WTC11 (cell line): Measurements from ENCODE around the gene ROBO4. TPM values are rescaled to one million over a fixed set of nuclear protein-coding genes. Genes with fewer than 3 reads are reported as not detected.
A peak's percentile ranks its signal among the peaks of the same experiment; 100 is the strongest.

ENCODE experiments used
- ATAC-seq: fragments of 200-7000 bp; cut with Tn5 transposase; 2 replicates; pipeline ENCODE4 v1.10.0; 2021; ENCODE audit warnings: mild to moderate bottlenecking, moderate library complexity
- CTCF ChIA-PET: fragments of 300-600 bp; sonication (Branson Sonifier 250); formaldehyde crosslinking; loops from one replicate; lab custom pipeline; 2021; ENCODE audit warnings: antibody characterized with exemption; lab: Charles Lee
- POLR2A ChIA-PET: fragments of 350-600 bp; sonication (Branson Sonifier 250); formaldehyde crosslinking; loops from one replicate; lab custom pipeline; 2021; ENCODE audit warnings: antibody characterized with exemption; lab: Charles Lee
- DNase-seq: peaks from one replicate; pipeline ENCODE4 v3.0.0; 2021; ENCODE audit warnings: low spot score
- H3K27ac Mint-ChIP-seq: 2 replicates; pipeline ENCODE4 v1.8.0; 2021; ENCODE audit warnings: mixed read lengths
- H3K27me3 Mint-ChIP-seq: 2 replicates; pipeline ENCODE4 v1.8.0; 2021; ENCODE audit warnings: low read depth, mild to moderate bottlenecking, moderate library complexity, mixed read lengths
- H3K36me3 Mint-ChIP-seq: 2 replicates; pipeline ENCODE4 v1.8.0; 2021; ENCODE audit warnings: mixed read lengths
- H3K4me1 Mint-ChIP-seq: 2 replicates; pipeline ENCODE4 v1.8.0; 2022; ENCODE audit warnings: mixed read lengths
- H3K4me3 Mint-ChIP-seq: 2 replicates; pipeline ENCODE4 v1.8.0; 2021; ENCODE audit warnings: mild to moderate bottlenecking, moderate library complexity, mixed read lengths
- H3K9me3 Mint-ChIP-seq: 2 replicates; pipeline ENCODE4 v1.8.0; 2021; ENCODE audit warnings: mixed read lengths
- FOXP1 ChIP-seq: sonication (generic); formaldehyde crosslinking; IDR thresholded peaks from 2 replicates; pipeline ENCODE4 v1.8.0; 2022; ENCODE audit warnings: missing genetic modification reagents, mild to moderate bottlenecking, moderate library complexity, borderline replicate concordance
- IRF2 ChIP-seq: sonication (generic); formaldehyde crosslinking; IDR thresholded peaks from 2 replicates; pipeline ENCODE4 v1.8.0; 2022; ENCODE audit warnings: low read depth, missing genetic modification reagents, borderline replicate concordance
- NFE2L1 ChIP-seq: sonication (generic); formaldehyde crosslinking; IDR thresholded peaks from 2 replicates; pipeline ENCODE4 v1.8.1; 2023; ENCODE audit warnings: missing genetic modification reagents
- RELA ChIP-seq: sonication (generic); formaldehyde crosslinking; IDR thresholded peaks from 2 replicates; pipeline ENCODE4 v1.8.1; 2022; ENCODE audit warnings: missing genetic modification reagents, mild to moderate bottlenecking, borderline replicate concordance
- SMAD4 ChIP-seq: sonication (generic); formaldehyde crosslinking; IDR thresholded peaks from 2 replicates; pipeline ENCODE4 v1.8.0; 2022; ENCODE audit warnings: mild to moderate bottlenecking, missing genetic modification reagents
- SOX15 ChIP-seq: fragments of 250-450 bp; sonication (Bioruptor Pico); IDR thresholded peaks from 2 replicates; pipeline ENCODE4 v1.9.0; 2021; ENCODE audit warnings: mild to moderate bottlenecking
- TP53 ChIP-seq: sonication (generic); formaldehyde crosslinking; IDR thresholded peaks from 2 replicates; pipeline ENCODE4 v1.8.1; 2023; ENCODE audit warnings: mild to moderate bottlenecking, missing genetic modification reagents
- ZNF138 ChIP-seq: sonication (generic); formaldehyde crosslinking; conservative IDR thresholded peaks from 2 replicates; pipeline ENCODE4 v1.8.1; 2022; ENCODE audit warnings: mild to moderate bottlenecking, moderate library complexity, missing genetic modification reagents
- ZNF317 ChIP-seq: sonication (generic); formaldehyde crosslinking; IDR thresholded peaks from 2 replicates; pipeline ENCODE4 v1.8.1; 2023; ENCODE audit warnings: low read depth, mild to moderate bottlenecking, moderate library complexity, missing genetic modification reagents, borderline replicate concordance
- ZNF396 ChIP-seq: fragments of 250-450 bp; sonication (Bioruptor Pico); IDR thresholded peaks from 2 replicates; pipeline ENCODE4 v1.8.0; 2021; ENCODE audit warnings: mild to moderate bottlenecking, moderate library complexity, borderline replicate concordance
- ZNF423 ChIP-seq: fragments of 250-450 bp; sonication (Bioruptor Pico); IDR thresholded peaks from 2 replicates; pipeline ENCODE4 v2.1.2; 2022; ENCODE audit warnings: mild to moderate bottlenecking, moderate library complexity
- ZNF512 ChIP-seq: sonication (generic); formaldehyde crosslinking; IDR thresholded peaks from 2 replicates; pipeline ENCODE4 v1.8.1; 2022; ENCODE audit warnings: missing genetic modification reagents, borderline replicate concordance
- total RNA-seq: library from RNA; stranded (reverse); gene quantifications from 3 replicates; pipeline ENCODE4 v1.2.3, GENCODE V29; 2021
- TF ChIP-seq, protein P1 (sequence below): sonication (generic); formaldehyde crosslinking; IDR thresholded peaks from 2 replicates; pipeline ENCODE4 v1.8.1; 2022; ENCODE audit warnings: mild to moderate bottlenecking, moderate library complexity, missing genetic modification reagents
- TF ChIP-seq, protein P2 (sequence below): fragments of 250-450 bp; sonication (Bioruptor Pico); IDR thresholded peaks from 2 replicates; pipeline ENCODE4 v1.9.0; 2021; ENCODE audit warnings: mild to moderate bottlenecking, borderline replicate concordance
- TF ChIP-seq, protein P3 (sequence below): sonication (generic); formaldehyde crosslinking; conservative IDR thresholded peaks from 2 replicates; pipeline ENCODE4 v1.8.1; 2022; ENCODE audit warnings: mild to moderate bottlenecking, missing genetic modification reagents
- TF ChIP-seq, protein P4 (sequence below): fragments of 250-450 bp; sonication (Bioruptor Pico); IDR thresholded peaks from 2 replicates; pipeline ENCODE4 v2.1.2; 2022; ENCODE audit warnings: mild to moderate bottlenecking, moderate library complexity
- TF ChIP-seq, protein P5 (sequence below): fragments of 200-600 bp; IDR thresholded peaks from 2 replicates; pipeline ENCODE4 v1.8.0; 2022; ENCODE audit warnings: antibody characterized with exemption
- TF ChIP-seq, protein P6 (sequence below): fragments of 250-450 bp; sonication (Bioruptor Pico); conservative IDR thresholded peaks from 2 replicates; pipeline ENCODE4 v1.9.0; 2021; ENCODE audit warnings: mild to moderate bottlenecking
- TF ChIP-seq, protein P7 (sequence below): sonication (generic); formaldehyde crosslinking; IDR thresholded peaks from 2 replicates; pipeline ENCODE4 v1.8.0; 2022; ENCODE audit warnings: mild to moderate bottlenecking, missing genetic modification reagents

Gene ROBO4
- total RNA-seq, 1 experiment from 2014 or later: 0.13 TPM

DNA sequence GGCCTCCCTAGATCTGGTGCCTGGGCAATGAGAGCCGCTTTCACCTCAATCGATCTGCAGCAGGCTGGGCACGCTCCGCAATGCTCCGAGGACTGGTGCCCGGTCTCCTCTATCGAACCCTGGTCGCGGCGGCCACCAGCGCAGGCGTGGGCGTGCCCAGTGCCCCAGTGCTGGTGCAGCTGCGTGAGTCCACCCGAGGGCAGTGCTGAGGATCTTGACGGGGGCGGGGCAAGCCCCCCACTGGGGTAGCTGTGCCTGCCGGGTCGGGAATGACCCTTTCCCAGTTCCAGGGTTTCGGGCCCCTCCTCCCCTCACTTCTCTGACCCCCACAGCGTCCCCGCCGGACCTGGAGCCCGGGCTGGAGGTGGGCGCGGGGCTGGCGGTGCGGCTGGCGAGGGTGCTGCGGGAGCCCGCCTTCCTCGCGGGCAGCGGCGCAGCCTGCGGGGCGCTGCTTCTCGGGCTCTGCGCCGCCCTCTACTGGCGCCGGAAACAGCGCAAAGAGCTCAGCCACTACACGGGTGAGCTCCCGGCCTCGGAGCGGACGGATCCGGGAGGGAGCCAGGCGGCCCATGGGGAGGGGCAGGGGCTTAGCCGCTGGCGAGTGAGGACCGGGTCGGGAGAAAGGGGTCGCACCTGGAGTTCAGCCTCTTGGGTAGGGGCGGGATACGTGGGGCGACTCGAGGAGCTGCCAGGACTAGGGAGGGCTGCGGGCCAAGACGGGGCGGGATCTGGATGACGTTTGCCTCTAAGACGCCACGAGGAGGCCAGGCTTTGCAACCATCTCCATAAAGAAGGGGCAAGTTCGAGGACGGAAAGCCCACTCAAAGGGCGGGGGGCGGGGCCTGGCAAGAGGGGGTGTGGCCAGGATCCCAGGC, 21.5 kb downstream of the ROBO4 start (continued):
- TF ChIP-seq, protein P1, sequence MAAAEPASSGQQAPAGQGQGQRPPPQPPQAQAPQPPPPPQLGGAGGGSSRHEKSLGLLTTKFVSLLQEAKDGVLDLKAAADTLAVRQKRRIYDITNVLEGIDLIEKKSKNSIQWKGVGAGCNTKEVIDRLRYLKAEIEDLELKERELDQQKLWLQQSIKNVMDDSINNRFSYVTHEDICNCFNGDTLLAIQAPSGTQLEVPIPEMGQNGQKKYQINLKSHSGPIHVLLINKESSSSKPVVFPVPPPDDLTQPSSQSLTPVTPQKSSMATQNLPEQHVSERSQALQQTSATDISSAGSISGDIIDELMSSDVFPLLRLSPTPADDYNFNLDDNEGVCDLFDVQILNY (CRISPR knock-in tag): peak; percentile 74
- TF ChIP-seq, protein P2, sequence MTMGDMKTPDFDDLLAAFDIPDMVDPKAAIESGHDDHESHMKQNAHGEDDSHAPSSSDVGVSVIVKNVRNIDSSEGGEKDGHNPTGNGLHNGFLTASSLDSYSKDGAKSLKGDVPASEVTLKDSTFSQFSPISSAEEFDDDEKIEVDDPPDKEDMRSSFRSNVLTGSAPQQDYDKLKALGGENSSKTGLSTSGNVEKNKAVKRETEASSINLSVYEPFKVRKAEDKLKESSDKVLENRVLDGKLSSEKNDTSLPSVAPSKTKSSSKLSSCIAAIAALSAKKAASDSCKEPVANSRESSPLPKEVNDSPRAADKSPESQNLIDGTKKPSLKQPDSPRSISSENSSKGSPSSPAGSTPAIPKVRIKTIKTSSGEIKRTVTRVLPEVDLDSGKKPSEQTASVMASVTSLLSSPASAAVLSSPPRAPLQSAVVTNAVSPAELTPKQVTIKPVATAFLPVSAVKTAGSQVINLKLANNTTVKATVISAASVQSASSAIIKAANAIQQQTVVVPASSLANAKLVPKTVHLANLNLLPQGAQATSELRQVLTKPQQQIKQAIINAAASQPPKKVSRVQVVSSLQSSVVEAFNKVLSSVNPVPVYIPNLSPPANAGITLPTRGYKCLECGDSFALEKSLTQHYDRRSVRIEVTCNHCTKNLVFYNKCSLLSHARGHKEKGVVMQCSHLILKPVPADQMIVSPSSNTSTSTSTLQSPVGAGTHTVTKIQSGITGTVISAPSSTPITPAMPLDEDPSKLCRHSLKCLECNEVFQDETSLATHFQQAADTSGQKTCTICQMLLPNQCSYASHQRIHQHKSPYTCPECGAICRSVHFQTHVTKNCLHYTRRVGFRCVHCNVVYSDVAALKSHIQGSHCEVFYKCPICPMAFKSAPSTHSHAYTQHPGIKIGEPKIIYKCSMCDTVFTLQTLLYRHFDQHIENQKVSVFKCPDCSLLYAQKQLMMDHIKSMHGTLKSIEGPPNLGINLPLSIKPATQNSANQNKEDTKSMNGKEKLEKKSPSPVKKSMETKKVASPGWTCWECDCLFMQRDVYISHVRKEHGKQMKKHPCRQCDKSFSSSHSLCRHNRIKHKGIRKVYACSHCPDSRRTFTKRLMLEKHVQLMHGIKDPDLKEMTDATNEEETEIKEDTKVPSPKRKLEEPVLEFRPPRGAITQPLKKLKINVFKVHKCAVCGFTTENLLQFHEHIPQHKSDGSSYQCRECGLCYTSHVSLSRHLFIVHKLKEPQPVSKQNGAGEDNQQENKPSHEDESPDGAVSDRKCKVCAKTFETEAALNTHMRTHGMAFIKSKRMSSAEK (CRISPR knock-in tag): no peak
- TF ChIP-seq, protein P3, sequence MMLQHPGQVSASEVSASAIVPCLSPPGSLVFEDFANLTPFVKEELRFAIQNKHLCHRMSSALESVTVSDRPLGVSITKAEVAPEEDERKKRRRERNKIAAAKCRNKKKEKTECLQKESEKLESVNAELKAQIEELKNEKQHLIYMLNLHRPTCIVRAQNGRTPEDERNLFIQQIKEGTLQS: no peak
- TF ChIP-seq SMAD4 (CRISPR knock-in tag) (no peak), ZNF423 (CRISPR knock-in tag) (peak; percentile 56; the same call in 1 of the 2 replicates), IRF2 (CRISPR knock-in tag) (no peak), FOXP1 (CRISPR knock-in tag) (peak; percentile 52; the same call in 1 of the 2 replicates), ZNF396 (CRISPR knock-in tag) (no peak), NFE2L1 (no peak), TP53 (CRISPR knock-in tag) (0 out of 2 replicates have a peak, but pooled peaks have one; percentile 45), RELA (CRISPR knock-in tag) (no peak), SOX15 (no peak)
- TF ChIP-seq, protein P4, sequence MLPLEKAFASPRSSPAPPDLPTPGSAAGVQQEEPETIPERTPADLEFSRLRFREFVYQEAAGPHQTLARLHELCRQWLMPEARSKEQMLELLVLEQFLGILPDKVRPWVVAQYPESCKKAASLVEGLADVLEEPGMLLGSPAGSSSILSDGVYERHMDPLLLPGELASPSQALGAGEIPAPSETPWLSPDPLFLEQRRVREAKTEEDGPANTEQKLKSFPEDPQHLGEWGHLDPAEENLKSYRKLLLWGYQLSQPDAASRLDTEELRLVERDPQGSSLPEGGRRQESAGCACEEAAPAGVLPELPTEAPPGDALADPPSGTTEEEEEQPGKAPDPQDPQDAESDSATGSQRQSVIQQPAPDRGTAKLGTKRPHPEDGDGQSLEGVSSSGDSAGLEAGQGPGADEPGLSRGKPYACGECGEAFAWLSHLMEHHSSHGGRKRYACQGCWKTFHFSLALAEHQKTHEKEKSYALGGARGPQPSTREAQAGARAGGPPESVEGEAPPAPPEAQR: no peak
- TF ChIP-seq, protein P5, sequence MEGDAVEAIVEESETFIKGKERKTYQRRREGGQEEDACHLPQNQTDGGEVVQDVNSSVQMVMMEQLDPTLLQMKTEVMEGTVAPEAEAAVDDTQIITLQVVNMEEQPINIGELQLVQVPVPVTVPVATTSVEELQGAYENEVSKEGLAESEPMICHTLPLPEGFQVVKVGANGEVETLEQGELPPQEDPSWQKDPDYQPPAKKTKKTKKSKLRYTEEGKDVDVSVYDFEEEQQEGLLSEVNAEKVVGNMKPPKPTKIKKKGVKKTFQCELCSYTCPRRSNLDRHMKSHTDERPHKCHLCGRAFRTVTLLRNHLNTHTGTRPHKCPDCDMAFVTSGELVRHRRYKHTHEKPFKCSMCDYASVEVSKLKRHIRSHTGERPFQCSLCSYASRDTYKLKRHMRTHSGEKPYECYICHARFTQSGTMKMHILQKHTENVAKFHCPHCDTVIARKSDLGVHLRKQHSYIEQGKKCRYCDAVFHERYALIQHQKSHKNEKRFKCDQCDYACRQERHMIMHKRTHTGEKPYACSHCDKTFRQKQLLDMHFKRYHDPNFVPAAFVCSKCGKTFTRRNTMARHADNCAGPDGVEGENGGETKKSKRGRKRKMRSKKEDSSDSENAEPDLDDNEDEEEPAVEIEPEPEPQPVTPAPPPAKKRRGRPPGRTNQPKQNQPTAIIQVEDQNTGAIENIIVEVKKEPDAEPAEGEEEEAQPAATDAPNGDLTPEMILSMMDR: peak; percentile 50

GRCh38 chr11:124875401-124875800, 22.3 kb downstream of the ROBO4 start:
- CTCF ChIA-PET: interaction anchor here (0.6 to 3.4 kb wide), 21 partner anchors 9 to 1591 kb away, joined by 3 to 40 read pairs (median 8); partner anchors contain the start of genes CCDC15, NRGN, ROBO3 and ROBO4
- no peak overlapping the region for H3K27ac Mint-ChIP-seq
- ATAC-seq: no peak
- TF ChIP-seq FOXP1 (CRISPR knock-in tag) (no peak), ZNF317 (CRISPR knock-in tag) (no peak), ZNF512 (no peak), ZNF138 (CRISPR knock-in tag) (no peak)
- TF ChIP-seq, protein P6, sequence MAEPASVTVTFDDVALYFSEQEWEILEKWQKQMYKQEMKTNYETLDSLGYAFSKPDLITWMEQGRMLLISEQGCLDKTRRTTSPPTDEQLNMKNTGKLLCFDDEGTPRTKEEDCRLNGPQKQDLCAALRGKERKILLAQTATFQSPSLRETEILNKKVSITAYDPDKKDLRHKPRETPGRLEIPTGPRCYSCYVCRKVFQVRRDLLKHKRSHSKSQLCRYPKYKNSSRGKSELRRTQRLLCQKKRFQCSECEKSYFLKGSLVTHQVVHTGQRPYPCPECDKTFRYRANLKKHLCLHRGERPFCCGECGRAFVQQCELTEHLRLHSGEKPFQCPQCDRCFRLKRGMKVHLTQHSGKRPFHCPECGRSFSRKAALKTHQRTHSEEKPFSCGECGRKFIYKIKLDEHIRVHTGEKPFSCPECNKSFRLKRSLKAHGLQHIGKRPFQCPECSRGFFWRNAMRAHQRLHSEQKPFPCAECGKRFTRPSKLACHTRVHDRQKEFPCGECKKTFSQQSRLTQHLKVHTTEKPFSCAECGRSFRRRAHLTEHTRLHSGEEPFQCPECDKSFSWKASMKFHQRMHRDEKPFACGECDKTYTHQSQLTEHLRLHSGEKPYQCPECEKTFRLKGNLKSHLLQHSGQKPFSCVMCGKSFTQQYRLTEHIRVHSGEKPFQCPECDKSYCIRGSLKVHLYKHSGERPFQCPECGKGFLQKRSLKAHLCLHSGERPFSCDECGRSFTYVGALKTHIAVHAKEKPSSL (CRISPR knock-in tag): no peak
- TF ChIP-seq, protein P7, sequence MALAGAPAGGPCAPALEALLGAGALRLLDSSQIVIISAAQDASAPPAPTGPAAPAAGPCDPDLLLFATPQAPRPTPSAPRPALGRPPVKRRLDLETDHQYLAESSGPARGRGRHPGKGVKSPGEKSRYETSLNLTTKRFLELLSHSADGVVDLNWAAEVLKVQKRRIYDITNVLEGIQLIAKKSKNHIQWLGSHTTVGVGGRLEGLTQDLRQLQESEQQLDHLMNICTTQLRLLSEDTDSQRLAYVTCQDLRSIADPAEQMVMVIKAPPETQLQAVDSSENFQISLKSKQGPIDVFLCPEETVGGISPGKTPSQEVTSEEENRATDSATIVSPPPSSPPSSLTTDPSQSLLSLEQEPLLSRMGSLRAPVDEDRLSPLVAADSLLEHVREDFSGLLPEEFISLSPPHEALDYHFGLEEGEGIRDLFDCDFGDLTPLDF: no peak

More at GRCh38 chr11:124875401-124875800, 22.3 kb downstream of the ROBO4 start:
- no peaks in the 10 kb centered on the region for H3K36me3 Mint-ChIP-seq
- no peak for DNase-seq
- H3K4me1 Mint-ChIP-seq: peaks cover 22% of the 10 kb centered on the region
- no peaks in the 10 kb centered on the region for H3K9me3 Mint-ChIP-seq
- peaks cover 71% of the 10 kb centered on the region for H3K27me3 Mint-ChIP-seq
- peak overlapping the region; percentile 75 for H3K4me3 Mint-ChIP-seq
- POLR2A ChIA-PET: interaction anchor here (1.4 to 1.5 kb wide), 2 partner anchors 9 to 46 kb away, joined by 5 to 7 read pairs; no protein-coding TSS in a partner anchor
